H1 (cell line): Measurements from ENCODE around the gene CLEC16A. TPM values are rescaled to one million over a fixed set of nuclear protein-coding genes. Genes with fewer than 3 reads are reported as not detected.

Experiments used
- CTCF ChIA-PET: fragments of 300-600 bp; sonication (Branson Sonifier 250); formaldehyde crosslinking; loops from one replicate; lab custom pipeline; 2021; ENCODE audit not compliant: partially characterized antibody; lab: Charles Lee
- POLR2A ChIA-PET: fragments of 300-600 bp; sonication (Branson Sonifier 250); formaldehyde crosslinking; loops from one replicate; lab custom pipeline; 2021; ENCODE audit warnings: inconsistent platforms; ENCODE audit not compliant: partially characterized antibody; lab: Charles Lee
- DNase-seq, 2 experiments: peaks; one replicate each; pipeline versions ENCODE4 v3.0.0 to v3.0.0-alpha.2; 2010 to 2022; ENCODE audit warnings: low spot score in 2 of 2, low read depth in 1 of 2, mixed read lengths in 1 of 2
- FAIRE-seq: peaks from 2 replicates; lab custom pipeline; 2011; peaks lifted over from hg19 to GRCh38; lab: Jason Lieb, UNC
- H2AFZ ChIP-seq: 2 replicates; pipeline ENCODE4 v1.8.1; 2012; ENCODE audit warnings: low read length, inconsistent platforms
- H2AK5ac ChIP-seq: 2 replicates; pipeline ENCODE4 v1.6.1; 2013; ENCODE audit warnings: low read depth, low read length
- H2BK120ac ChIP-seq: replicated peaks from 2 replicates; pipeline ENCODE3; 2013; ENCODE audit warnings: low read depth, low read length, inconsistent platforms
- H2BK12ac ChIP-seq: 2 replicates; pipeline ENCODE4 v1.6.1; 2013; ENCODE audit warnings: low read depth, low read length
- H2BK15ac ChIP-seq: 2 replicates; pipeline ENCODE4 v1.6.1; 2013; ENCODE audit warnings: low read length
- H2BK20ac ChIP-seq: 2 replicates; pipeline ENCODE4 v1.6.1; 2013; ENCODE audit warnings: low read length
- H2BK5ac ChIP-seq: 2 replicates; pipeline ENCODE4 v1.6.1; 2013; ENCODE audit warnings: low read depth, low read length
- H3K14ac ChIP-seq: 2 replicates; pipeline ENCODE4 v1.6.1; 2013; ENCODE audit warnings: inconsistent platforms; ENCODE audit not compliant: insufficient read length
- H3K18ac ChIP-seq: 2 replicates; pipeline ENCODE4 v1.6.1; 2013; ENCODE audit warnings: low read length; ENCODE audit errors: extremely low read depth
- H3K23ac ChIP-seq: 2 replicates; pipeline ENCODE4 v1.6.1; 2013; ENCODE audit warnings: inconsistent platforms; ENCODE audit not compliant: insufficient read length
- H3K23me2 ChIP-seq: 2 replicates; pipeline ENCODE4 v1.6.1; 2013; ENCODE audit warnings: low read depth, low read length
- H3K27ac ChIP-seq: 2 replicates; pipeline ENCODE4 v1.6.1; 2011; ENCODE audit warnings: low read depth, low read length, inconsistent platforms
- H3K27me3 ChIP-seq, 4 experiments: replicated peaks in 1 of 4; 1 replicate in 1 of 4; 2 replicates in 3 of 4; pipeline versions ENCODE4 v1.6.1 to v1.8.1; 2011 to 2013; ENCODE audit warnings: low read length in 3 of 4, mild to moderate bottlenecking in 3 of 4, inconsistent platforms in 2 of 4, mixed read lengths in 2 of 4, moderate library complexity in 1 of 4; ENCODE audit not compliant: control insufficient read depth in 3 of 4, insufficient read depth in 3 of 4; ENCODE audit errors: extremely low read depth in 1 of 4
- H3K36me3 ChIP-seq, 4 experiments: 2 replicates each; pipeline versions ENCODE4 v1.6.1 to v1.8.1; 2011 to 2013; ENCODE audit warnings: mild to moderate bottlenecking in 4 of 4, low read length in 3 of 4, moderate library complexity in 2 of 4, control low read depth in 1 of 4, inconsistent platforms in 1 of 4; ENCODE audit not compliant: insufficient read depth in 4 of 4, control insufficient read depth in 2 of 4
- H3K4ac ChIP-seq: replicated peaks from 2 replicates; pipeline ENCODE3; 2013; ENCODE audit warnings: low read length, low read depth, mixed read lengths, inconsistent platforms; ENCODE audit not compliant: insufficient read length
- H3K4me1 ChIP-seq, 4 experiments: replicated peaks in 1 of 4; 1 replicate in 1 of 4; 2 replicates in 3 of 4; pipeline versions ENCODE4 v1.6.1 to v1.8.1; 2011 to 2013; ENCODE audit warnings: low read length in 3 of 4, inconsistent platforms in 2 of 4, mixed read lengths in 1 of 4; ENCODE audit not compliant: insufficient read depth in 4 of 4, control insufficient read depth in 3 of 4
- H3K4me2 ChIP-seq, 2 experiments: 2 replicates each; pipeline versions ENCODE4 v1.6.1 to v1.8.1; 2011 to 2013; ENCODE audit warnings: low read depth in 2 of 2, low read length in 2 of 2, control low read depth in 1 of 2, inconsistent platforms in 1 of 2, mild to moderate bottlenecking in 1 of 2; ENCODE audit not compliant: insufficient read depth in 1 of 2
- H3K4me3 ChIP-seq, 4 experiments: fragments of 200-600, 300-600 bp in 1 of 4; sonication (generic), shearing (Covaris generic), sonication (Bioruptor Twin) in 1 of 4; 2 replicates each; pipeline versions ENCODE4 v1.5.1 to v1.8.1; 2011 to 2016; ENCODE audit warnings: low read length in 4 of 4, low read depth in 3 of 4, control low read depth in 2 of 4, inconsistent platforms in 2 of 4, mild to moderate bottlenecking in 2 of 4, mixed read lengths in 1 of 4, moderate library complexity in 1 of 4; ENCODE audit not compliant: insufficient read depth in 2 of 4; ENCODE audit errors: extremely low read depth in 1 of 4
- H3K56ac ChIP-seq: replicated peaks from 2 replicates; pipeline ENCODE3; 2013; ENCODE audit warnings: low read depth, mild to moderate bottlenecking, mixed read lengths, low read length, inconsistent platforms; ENCODE audit not compliant: insufficient read length
- H3K79me1 ChIP-seq: 2 replicates; pipeline ENCODE4 v1.6.1; 2013; ENCODE audit warnings: low read depth, low read length, control low read depth
- H3K79me2 ChIP-seq, 2 experiments: 2 replicates each; pipeline versions ENCODE4 v1.6.1 to v1.8.1; 2012 to 2013; ENCODE audit warnings: low read length in 2 of 2, mild to moderate bottlenecking in 2 of 2, inconsistent platforms in 1 of 2; ENCODE audit not compliant: insufficient read depth in 2 of 2, control insufficient read depth in 1 of 2
- H3K9ac ChIP-seq, 4 experiments: replicated peaks in 1 of 4; 1 replicate in 1 of 4; 2 replicates in 3 of 4; pipeline versions ENCODE4 v1.6.1 to v1.8.1; 2011 to 2013; ENCODE audit warnings: low read depth in 3 of 4, low read length in 3 of 4, control low read depth in 2 of 4, mild to moderate bottlenecking in 2 of 4, moderate library complexity in 2 of 4, inconsistent platforms in 1 of 4; ENCODE audit errors: extremely low read depth in 1 of 4
- H3K9me3 ChIP-seq, 2 experiments: 2 replicates each; pipeline versions ENCODE4 v1.6.1 to v1.8.1; 2012 to 2013; ENCODE audit warnings: mild to moderate bottlenecking in 2 of 2, moderate library complexity in 2 of 2, control low read depth in 1 of 2, inconsistent platforms in 1 of 2, low read depth in 1 of 2, low read length in 1 of 2, mixed read lengths in 1 of 2; ENCODE audit not compliant: insufficient read depth in 2 of 2
- H4K20me1 ChIP-seq, 2 experiments: replicated peaks in 1 of 2; 2 replicates each; pipeline versions ENCODE3 to v1.8.1; 2011 to 2013; ENCODE audit warnings: inconsistent platforms in 2 of 2, low read length in 2 of 2, mild to moderate bottlenecking in 1 of 2; ENCODE audit not compliant: insufficient read depth in 2 of 2, control insufficient read depth in 1 of 2
- H4K5ac ChIP-seq: 2 replicates; pipeline ENCODE4 v1.6.1; 2013; ENCODE audit warnings: low read length, low read depth, mixed read lengths, inconsistent platforms; ENCODE audit not compliant: insufficient read length
- H4K8ac ChIP-seq: 2 replicates; pipeline ENCODE4 v1.8.0; 2013; ENCODE audit warnings: mild to moderate bottlenecking, moderate library complexity, low read length, inconsistent platforms; ENCODE audit not compliant: insufficient read depth; ENCODE audit errors: extremely low read depth
- H4K91ac ChIP-seq: replicated peaks from 2 replicates; pipeline ENCODE3; 2013; ENCODE audit warnings: low read length, mixed read lengths, inconsistent platforms; ENCODE audit not compliant: insufficient read length
- BRCA1 ChIP-seq: IDR thresholded peaks from 2 replicates; pipeline ENCODE4 v1.6.1; 2012; ENCODE audit warnings: low read depth, low read length, improper control_type of control experiment
- FOSL1 ChIP-seq: IDR thresholded peaks from 2 replicates; pipeline ENCODE4 v1.6.1; 2011; ENCODE audit warnings: mild to moderate bottlenecking, low read depth, low read length, moderate library complexity; ENCODE audit not compliant: insufficient read depth
- KDM1A ChIP-seq: fragments of 200-600, 300-600 bp; sonication (generic); IDR thresholded peaks from 2 replicates; pipeline ENCODE4 v1.7.1; 2016; ENCODE audit warnings: mild to moderate bottlenecking, low read length, borderline replicate concordance
- WGBS, 2 experiments: shearing (Covaris generic) in 1 of 2; methylation state at CpG; one replicate each; pipeline versions ENCODE4 v1.1.6 to v1.1.7; 2013 to 2015; ENCODE audit warnings: low lambda C conversion rate in 2 of 2, mixed read lengths in 2 of 2, inconsistent platforms in 1 of 2, low coverage in 1 of 2, missing lambda C conversion rate in 1 of 2; ENCODE audit not compliant: insufficient replicate concordance in 2 of 2, insufficient coverage in 1 of 2, insufficient read length in 1 of 2; ENCODE audit errors: extremely low coverage in 1 of 2, missing lambda C conversion rate in 1 of 2; 5-methylcytosine and 5-hydroxymethylcytosine counted together
- polyA plus RNA-seq, 7 experiments: library from polyadenylated mRNA; depleted of rRNA in 3 of 7; stranded (reverse) in 5 of 7; unstranded in 2 of 7; fragments of >200 nt in 5 of 7; fragments of 200-250 nt in 2 of 7; gene quantifications; 1 replicate in 5 of 7; 2 replicates in 1 of 7; 4 replicates in 1 of 7; pipeline versions ENCODE4 v1.2.1 to v1.2.3, GENCODE V29; 2011 to 2013; ENCODE audit warnings: missing spikeins in 2 of 7, mixed read lengths in 2 of 7
- total RNA-seq: library from RNA; stranded (reverse); fragmentation: NEBNext Ultra II Directional; extraction: Animal tissue kit (Norgen Biotek cat#: 25700); gene quantifications from 2 replicates; pipeline ENCODE4 v1.2.1, GENCODE V29; 2021

CLEC16A gene
- total and polyA plus RNA-seq, 2 of the 8 experiments (the other 6 are each of a cell fraction or from before 2014, with no cell fraction given) = 7.6 to 19.3 TPM

DNA sequence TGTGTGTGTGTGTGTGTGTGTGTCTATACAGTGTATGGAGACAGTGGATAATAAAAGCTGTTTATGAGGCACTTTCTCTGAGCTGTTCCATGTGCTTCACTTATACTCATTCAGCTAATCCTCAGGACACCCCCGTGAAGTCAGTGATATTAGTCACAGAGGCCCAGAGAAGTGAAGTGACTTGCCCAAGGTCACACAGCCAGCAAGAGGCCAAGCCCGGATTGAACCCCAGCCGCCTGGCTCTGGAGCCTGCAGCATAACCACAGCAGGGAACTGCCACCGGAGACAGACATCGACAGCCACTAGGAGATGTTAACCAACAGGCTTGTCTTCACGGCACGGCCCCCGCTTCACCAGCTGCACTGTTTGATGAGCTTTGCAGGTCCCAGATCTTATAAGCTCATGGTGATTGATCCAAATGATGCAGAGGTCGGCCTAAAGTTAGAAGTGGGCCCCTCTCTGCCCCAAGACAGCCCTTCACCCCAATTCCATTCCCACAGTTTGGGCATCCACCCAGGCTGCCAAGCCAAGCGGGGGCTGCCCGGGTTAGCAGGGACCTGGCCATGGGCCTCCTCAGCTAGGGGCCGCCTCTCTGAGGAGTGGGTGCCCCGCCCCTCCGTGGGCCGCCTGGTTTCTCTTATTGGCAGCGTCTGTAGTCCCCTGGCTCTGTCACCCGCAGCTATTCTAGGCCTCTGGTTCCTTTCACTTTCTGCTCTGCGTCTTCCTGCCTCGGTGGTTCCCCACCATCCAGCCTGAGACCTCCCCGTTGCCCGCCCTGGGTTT is 280.7 kb downstream of the CLEC16A start:
- no peak overlapping the region; the same call in 1 of the 2 replicates for H3K18ac ChIP-seq
- no peak overlapping the region for H2AK5ac ChIP-seq
- no peaks in the 10 kb centered on the region for H3K79me2 ChIP-seq
- H3K9me3 ChIP-seq = no peaks in the 10 kb centered on the region
- no peak overlapping the region for H2BK120ac ChIP-seq
- no peak overlapping the region for H3K4ac ChIP-seq
- no peak overlapping the region for H4K8ac ChIP-seq
- H3K23ac ChIP-seq = no peak overlapping the region
- H3K23me2 ChIP-seq = peaks cover 1% of the 10 kb centered on the region; the same call in 1 of the 2 replicates
- no peak overlapping the region for H4K5ac ChIP-seq
- DNase-seq (no peak), FAIRE-seq (no peak)
- 86% methylated on average over 21 of the region's 21 CpGs; no CpG with 5 or more reads in 1 of the 2 experiments for WGBS, 2 experiments
- no peak overlapping the region for H4K91ac ChIP-seq
- TF ChIP-seq FOSL1 = no peak
- TF ChIP-seq BRCA1 = no peak
- peak; percentile 34; the same call in 1 of the 2 replicates for TF ChIP-seq KDM1A
- H3K27me3 ChIP-seq = no peaks in the 10 kb centered on the region
- H3K4me1 ChIP-seq = no peaks in the 10 kb centered on the region; a peak in 2 of 7 replicates
- no peak overlapping the region for H2BK20ac ChIP-seq
- H2BK15ac ChIP-seq = no peak overlapping the region
- no peak overlapping the region for H3K56ac ChIP-seq
- no peak overlapping the region for H2AFZ ChIP-seq
- no peak overlapping the region for H3K4me2 ChIP-seq
- no peak overlapping the region for H3K9ac ChIP-seq
- ChIA-PET POLR2A (interaction anchor here (1.0 to 1.7 kb wide), 4 partner anchors 13 to 73 kb away, joined by 3 to 6 read pairs (median 4); no protein-coding TSS in a partner anchor), CTCF (interaction anchor here (0.6 to 2.0 kb wide), 4 partner anchors 31 to 260 kb away, joined by 3 to 6 read pairs (median 3); partner anchors contain the start of gene SOCS1)
- H3K4me3 ChIP-seq = no peak overlapping the region
- no peak overlapping the region for H3K14ac ChIP-seq
- no peaks in the 10 kb centered on the region for H4K20me1 ChIP-seq
- no peaks in the 10 kb centered on the region for H3K36me3 ChIP-seq
- no peak overlapping the region for H2BK12ac ChIP-seq
- no peak overlapping the region for H3K27ac ChIP-seq
- H2BK5ac ChIP-seq = no peak overlapping the region
- no peaks in the 10 kb centered on the region for H3K79me1 ChIP-seq
